Upper lobe of left lung (tissue), 4 donors: ENCODE results near the gene KLHL26.

Experiments used
- EP300 ChIP-seq, 4 donors: sonication (generic); formaldehyde crosslinking; IDR thresholded peaks; one replicate each; pipeline ENCODE4 v1.5.1; 2017; ENCODE audit warnings: antibody characterized with exemption in 4 of 4, control low read depth in 2 of 4
- POLR2A ChIP-seq, 4 donors: fragments of 450-650 bp; IDR thresholded peaks; one replicate each; pipeline ENCODE4 v1.5.1; 2016 to 2017; ENCODE audit warnings: antibody characterized with exemption in 4 of 4, mild to moderate bottlenecking in 2 of 4
- POLR2AphosphoS5 ChIP-seq, 2 donors: sonication (generic); formaldehyde crosslinking; IDR thresholded peaks; one replicate each; pipeline ENCODE4 v1.5.1; 2017; ENCODE audit warnings: antibody characterized with exemption in 2 of 2
- TF ChIP-seq, protein P1 (sequence below), 6 experiments: fragments of 450-650 bp in 4 of 6; fragments of 200-600 bp in 2 of 6; sonication (generic) in 2 of 6; IDR thresholded peaks; one replicate each; pipeline ENCODE4 v1.5.1; 2016 to 2019; ENCODE audit warnings: antibody characterized with exemption in 6 of 6

DNA sequence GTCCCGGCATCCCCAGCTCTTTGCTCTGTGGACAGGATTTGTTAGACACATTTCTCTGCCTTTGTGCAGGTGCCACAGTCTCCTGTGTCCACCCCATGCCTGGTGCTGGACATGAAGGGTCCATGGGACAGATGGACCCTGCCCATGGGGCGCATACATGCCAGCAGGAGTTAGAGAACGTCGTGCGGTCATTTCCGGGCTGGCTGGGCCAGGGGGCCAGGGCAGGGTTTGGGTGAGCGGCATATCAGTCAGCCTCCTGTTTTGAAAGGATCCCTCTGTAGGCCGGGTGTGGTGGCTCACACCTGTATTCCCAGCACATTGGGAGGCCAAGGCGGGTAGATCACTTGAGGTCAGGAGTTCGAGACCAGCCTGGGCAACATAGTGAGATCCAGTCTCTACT is 11.0 kb downstream of the KLHL26 start:
- TF ChIP-seq, protein P1, sequence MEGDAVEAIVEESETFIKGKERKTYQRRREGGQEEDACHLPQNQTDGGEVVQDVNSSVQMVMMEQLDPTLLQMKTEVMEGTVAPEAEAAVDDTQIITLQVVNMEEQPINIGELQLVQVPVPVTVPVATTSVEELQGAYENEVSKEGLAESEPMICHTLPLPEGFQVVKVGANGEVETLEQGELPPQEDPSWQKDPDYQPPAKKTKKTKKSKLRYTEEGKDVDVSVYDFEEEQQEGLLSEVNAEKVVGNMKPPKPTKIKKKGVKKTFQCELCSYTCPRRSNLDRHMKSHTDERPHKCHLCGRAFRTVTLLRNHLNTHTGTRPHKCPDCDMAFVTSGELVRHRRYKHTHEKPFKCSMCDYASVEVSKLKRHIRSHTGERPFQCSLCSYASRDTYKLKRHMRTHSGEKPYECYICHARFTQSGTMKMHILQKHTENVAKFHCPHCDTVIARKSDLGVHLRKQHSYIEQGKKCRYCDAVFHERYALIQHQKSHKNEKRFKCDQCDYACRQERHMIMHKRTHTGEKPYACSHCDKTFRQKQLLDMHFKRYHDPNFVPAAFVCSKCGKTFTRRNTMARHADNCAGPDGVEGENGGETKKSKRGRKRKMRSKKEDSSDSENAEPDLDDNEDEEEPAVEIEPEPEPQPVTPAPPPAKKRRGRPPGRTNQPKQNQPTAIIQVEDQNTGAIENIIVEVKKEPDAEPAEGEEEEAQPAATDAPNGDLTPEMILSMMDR (IDR thresholded peaks at IDR 0.05) = no peak
- TF ChIP-seq EP300 (IDR thresholded peaks at IDR 0.05) = no peak
- TF ChIP-seq POLR2A (IDR thresholded peaks at IDR 0.05) = no peak
- TF ChIP-seq POLR2AphosphoS5 (IDR thresholded peaks at IDR 0.05) = no peak
